ENCODE results near the gene IL1RAPL2. TPM values are rescaled to one million over a fixed set of nuclear protein-coding genes. Genes with fewer than 3 reads are reported as not detected.
"Not testable (repeated sequence)": the region's sequence is repeated elsewhere in the genome, so short reads cannot be mapped to it uniquely, and the experiment has no call there.

Gene IL1RAPL2
- total RNA-seq, 2 donors from 2014 or later: not detected

- no peak overlapping the region for H3K27ac Mint-ChIP-seq
- no peaks in the 10 kb centered on the region for H3K9me3 Mint-ChIP-seq
- no peak overlapping the region for H3K4me3 Mint-ChIP-seq
- no peaks in the 10 kb centered on the region for H3K27me3 Mint-ChIP-seq
- no peaks in the 10 kb centered on the region for H3K36me3 Mint-ChIP-seq (ENCODE audit: low read depth)
- H3K4me1 Mint-ChIP-seq: no peaks in the 10 kb centered on the region
- ATAC-seq (replicated peaks): no peak
These were observed 1080.8 kb downstream of the IL1RAPL2 start for GRCh38 chrX:105646592-105647372.

GRCh38 chrX:105647749-105648148, 1081.8 kb downstream of the IL1RAPL2 start:
- no peak overlapping the region for H3K27ac Mint-ChIP-seq
- no peaks in the 10 kb centered on the region for H3K36me3 Mint-ChIP-seq (ENCODE audit: low read depth)
- H3K9me3 Mint-ChIP-seq: no peaks in the 10 kb centered on the region
- no peak overlapping the region for H3K4me3 Mint-ChIP-seq
- no peaks in the 10 kb centered on the region for H3K4me1 Mint-ChIP-seq
- no peak for ATAC-seq (replicated peaks)
- H3K27me3 Mint-ChIP-seq: no peaks in the 10 kb centered on the region

- no peak overlapping the region for H3K27ac Mint-ChIP-seq
- H3K27me3 Mint-ChIP-seq: no peaks in the 10 kb centered on the region
- H3K4me3 Mint-ChIP-seq: no peak overlapping the region
- ATAC-seq (replicated peaks): no peak
- no peaks in the 10 kb centered on the region for H3K4me1 Mint-ChIP-seq
- H3K9me3 Mint-ChIP-seq: no peaks in the 10 kb centered on the region
- no peaks in the 10 kb centered on the region for H3K36me3 Mint-ChIP-seq (ENCODE audit: low read depth)
These were observed 1082.7 kb downstream of the IL1RAPL2 start for GRCh38 chrX:105648732-105649131.

GRCh38 chrX:105650577-105650976, 1084.6 kb downstream of the IL1RAPL2 start:
- no peaks in the 10 kb centered on the region for H3K27me3 Mint-ChIP-seq
- H3K36me3 Mint-ChIP-seq (ENCODE audit: low read depth): no peaks in the 10 kb centered on the region
- H3K27ac Mint-ChIP-seq: no peak overlapping the region
- no peak for ATAC-seq (replicated peaks)
- no peak overlapping the region for H3K4me3 Mint-ChIP-seq
- no peaks in the 10 kb centered on the region for H3K9me3 Mint-ChIP-seq
- H3K4me1 Mint-ChIP-seq: no peaks in the 10 kb centered on the region

GRCh38 chrX:105650986-105651385, 1085.0 kb downstream of the IL1RAPL2 start:
- Mint-ChIP-seq H3K4me3 (no peak overlapping the region), H3K27ac (no peak overlapping the region)
- ATAC-seq (replicated peaks): no peak

GRCh38 chrX:105653891-105654290, 1087.9 kb downstream of the IL1RAPL2 start:
- no peaks in the 10 kb centered on the region for H3K27me3 Mint-ChIP-seq
- no peaks in the 10 kb centered on the region for H3K4me1 Mint-ChIP-seq
- no peak overlapping the region for H3K4me3 Mint-ChIP-seq
- ATAC-seq (replicated peaks): no peak
- no peak overlapping the region for H3K27ac Mint-ChIP-seq
- H3K9me3 Mint-ChIP-seq: no peaks in the 10 kb centered on the region
- H3K36me3 Mint-ChIP-seq (ENCODE audit: low read depth): no peaks in the 10 kb centered on the region

More at GRCh38 chrX:105650986-105651385, 1085.0 kb downstream of the IL1RAPL2 start:
- H3K27me3 Mint-ChIP-seq: no peaks in the 10 kb centered on the region
- no peaks in the 10 kb centered on the region for H3K4me1 Mint-ChIP-seq
- no peaks in the 10 kb centered on the region for H3K9me3 Mint-ChIP-seq
- no peaks in the 10 kb centered on the region for H3K36me3 Mint-ChIP-seq (ENCODE audit: low read depth)

- Mint-ChIP-seq H3K27me3 (no peaks in the 10 kb centered on the region), H3K4me3 (no peak overlapping the region), H3K9me3 (peaks cover 5% of the 10 kb centered on the region), H3K4me1 (no peaks in the 10 kb centered on the region), H3K27ac (no peak overlapping the region), H3K36me3 (ENCODE audit: low read depth) (no peaks in the 10 kb centered on the region)
- no peak for ATAC-seq (replicated peaks)
These were observed 1092.1 kb downstream of the IL1RAPL2 start for GRCh38 chrX:105658136-105658535.

GRCh38 chrX:105662248-105662647, 1096.2 kb downstream of the IL1RAPL2 start:
- H3K27me3 Mint-ChIP-seq: no peaks in the 10 kb centered on the region
- H3K4me3 Mint-ChIP-seq: no peak overlapping the region
- H3K27ac Mint-ChIP-seq: no peak overlapping the region
- H3K9me3 Mint-ChIP-seq: peaks cover 5% of the 10 kb centered on the region
- no peak for ATAC-seq (replicated peaks)
- H3K36me3 Mint-ChIP-seq (ENCODE audit: low read depth): no peaks in the 10 kb centered on the region
- H3K4me1 Mint-ChIP-seq: no peaks in the 10 kb centered on the region

GRCh38 chrX:105664243-105664642, 1098.2 kb downstream of the IL1RAPL2 start:
- Mint-ChIP-seq H3K9me3 (peaks cover 8% of the 10 kb centered on the region), H3K27ac (no peak overlapping the region), H3K4me1 (no peaks in the 10 kb centered on the region), H3K36me3 (ENCODE audit: low read depth) (no peaks in the 10 kb centered on the region), H3K4me3 (no peak overlapping the region), H3K27me3 (no peaks in the 10 kb centered on the region)
- no peak for ATAC-seq (replicated peaks)

- not testable (repeated sequence) for H3K4me3 Mint-ChIP-seq; H3K27me3 Mint-ChIP-seq; H3K9me3 Mint-ChIP-seq; H3K36me3 Mint-ChIP-seq (ENCODE audit: low read depth); ATAC-seq (replicated peaks); H3K27ac Mint-ChIP-seq; H3K4me1 Mint-ChIP-seq
These were observed 1118.3 kb downstream of the IL1RAPL2 start for GRCh38 chrX:105684288-105684687.

GRCh38 chrX:105694839-105695238, 1128.8 kb downstream of the IL1RAPL2 start:
- no peaks in the 10 kb centered on the region for H3K36me3 Mint-ChIP-seq (ENCODE audit: low read depth)
- no peak for ATAC-seq (replicated peaks)
- H3K4me1 Mint-ChIP-seq: no peaks in the 10 kb centered on the region
- H3K9me3 Mint-ChIP-seq: peaks cover 3% of the 10 kb centered on the region
- H3K27ac Mint-ChIP-seq: no peak overlapping the region
- no peak overlapping the region for H3K4me3 Mint-ChIP-seq
- H3K27me3 Mint-ChIP-seq: no peaks in the 10 kb centered on the region

- H3K4me1 Mint-ChIP-seq: no peaks in the 10 kb centered on the region
These were observed 1129.5 kb downstream of the IL1RAPL2 start for GRCh38 chrX:105695451-105695850.

GRCh38 chrX:105696870-105697269, 1130.9 kb downstream of the IL1RAPL2 start:
- Mint-ChIP-seq H3K27me3 (no peaks in the 10 kb centered on the region), H3K27ac (no peak overlapping the region), H3K9me3 (peaks cover 3% of the 10 kb centered on the region), H3K36me3 (ENCODE audit: low read depth) (no peaks in the 10 kb centered on the region), H3K4me1 (no peaks in the 10 kb centered on the region), H3K4me3 (no peak overlapping the region)
- no peak for ATAC-seq (replicated peaks)

More at GRCh38 chrX:105695451-105695850, 1129.5 kb downstream of the IL1RAPL2 start:
- no peak for ATAC-seq (replicated peaks)
- no peak overlapping the region for H3K4me3 Mint-ChIP-seq
- no peaks in the 10 kb centered on the region for H3K27me3 Mint-ChIP-seq
- H3K9me3 Mint-ChIP-seq: peaks cover 3% of the 10 kb centered on the region
- no peak overlapping the region for H3K27ac Mint-ChIP-seq
- no peaks in the 10 kb centered on the region for H3K36me3 Mint-ChIP-seq (ENCODE audit: low read depth)

GRCh38 chrX:105697984-105698781, 1132.2 kb downstream of the IL1RAPL2 start:
- ATAC-seq (replicated peaks): no peak
- Mint-ChIP-seq H3K4me3 (no peak overlapping the region), H3K4me1 (no peaks in the 10 kb centered on the region), H3K27me3 (no peaks in the 10 kb centered on the region), H3K36me3 (ENCODE audit: low read depth) (no peaks in the 10 kb centered on the region), H3K9me3 (peaks cover 3% of the 10 kb centered on the region), H3K27ac (no peak overlapping the region)

- H3K4me3 Mint-ChIP-seq: no peak overlapping the region
- no peaks in the 10 kb centered on the region for H3K9me3 Mint-ChIP-seq
- H3K36me3 Mint-ChIP-seq (ENCODE audit: low read depth): no peaks in the 10 kb centered on the region
- H3K27ac Mint-ChIP-seq: no peak overlapping the region
- no peaks in the 10 kb centered on the region for H3K27me3 Mint-ChIP-seq
- H3K4me1 Mint-ChIP-seq: no peaks in the 10 kb centered on the region
- ATAC-seq (replicated peaks): no peak
These were observed 1134.3 kb downstream of the IL1RAPL2 start for GRCh38 chrX:105700331-105700730.
